ENCODE measurements around the gene NFKB1. TPM values are rescaled to one million over a fixed set of nuclear protein-coding genes. Genes with fewer than 3 reads are reported as not detected.

Gene NFKB1
- total RNA-seq (2022): 40.1 and 70.9 TPM in 2 replicates
- percentile 94 among the genes with signal in this experiment for Bru-seq, nascent RNA
- BruChase-seq, experiment 1, labeled RNA remaining after a 6-hour chase: percentile 74 among the genes with signal in this experiment
- percentile 77 among the genes with signal in this experiment for BruChase-seq, experiment 2, labeled RNA remaining after a 2-hour chase
- long read RNA-seq, full-length matches to known transcripts: 177 of 245 reads
- long read RNA-seq, partial matches to known transcripts: 23 of 245 reads
- long read RNA-seq, other reads (novel, unspliced or antisense): 45 of 245 reads

DNA sequence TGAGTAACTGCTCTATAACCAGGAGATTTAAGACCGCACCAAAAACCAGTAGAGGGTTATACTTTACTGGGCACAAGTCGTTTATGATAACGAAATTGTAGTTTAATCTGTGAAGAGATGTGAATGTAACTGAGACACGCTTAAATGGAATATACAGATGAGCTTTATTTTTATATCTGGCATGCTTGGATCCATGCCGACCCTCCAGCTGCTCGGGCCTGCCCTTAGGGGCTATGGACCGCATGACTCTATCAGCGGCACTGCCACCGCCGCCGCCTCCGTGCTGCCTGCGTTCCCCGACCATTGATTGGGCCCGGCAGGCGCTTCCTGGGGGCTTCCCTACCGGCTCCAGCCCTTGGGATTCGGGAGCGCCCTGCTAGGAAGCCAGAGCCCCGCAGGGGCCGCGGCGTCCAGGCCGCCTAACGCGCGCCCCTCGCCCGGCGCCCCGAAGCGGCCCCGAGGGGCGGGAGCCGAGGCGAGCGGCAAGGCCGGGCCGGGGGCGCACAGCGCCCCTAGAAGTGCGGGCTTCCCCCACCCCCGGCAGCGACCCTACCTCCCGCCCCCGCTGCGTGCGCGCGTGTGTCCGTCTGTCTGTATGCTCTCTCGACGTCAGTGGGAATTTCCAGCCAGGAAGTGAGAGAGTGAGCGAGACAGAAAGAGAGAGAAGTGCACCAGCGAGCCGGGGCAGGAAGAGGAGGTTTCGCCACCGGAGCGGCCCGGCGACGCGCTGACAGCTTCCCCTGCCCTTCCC lies at the start of gene NFKB1:
NFKB1 (plus strand) TSS at position 664 of the 751 bp plus-strand sequence. CDS start 24,160 bp downstream, outside the sequence.
- DNase-seq (ENCODE audit: unreplicated experiment): peak; percentile 85
- no peaks in the 10 kb centered on the region for H3K9me3 Mint-ChIP-seq (ENCODE audit: unreplicated experiment)
- CTCF ChIA-PET: interaction anchor here (0.6 to 1.6 kb wide), 14 partner anchors 13 to 590 kb away, joined by 3 to 6 read pairs (median 3); no protein-coding TSS in a partner anchor
- H3K27me3 Mint-ChIP-seq (ENCODE audit: insufficient read depth, unreplicated experiment): no peaks in the 10 kb centered on the region
- TF ChIP-seq, protein P1, sequence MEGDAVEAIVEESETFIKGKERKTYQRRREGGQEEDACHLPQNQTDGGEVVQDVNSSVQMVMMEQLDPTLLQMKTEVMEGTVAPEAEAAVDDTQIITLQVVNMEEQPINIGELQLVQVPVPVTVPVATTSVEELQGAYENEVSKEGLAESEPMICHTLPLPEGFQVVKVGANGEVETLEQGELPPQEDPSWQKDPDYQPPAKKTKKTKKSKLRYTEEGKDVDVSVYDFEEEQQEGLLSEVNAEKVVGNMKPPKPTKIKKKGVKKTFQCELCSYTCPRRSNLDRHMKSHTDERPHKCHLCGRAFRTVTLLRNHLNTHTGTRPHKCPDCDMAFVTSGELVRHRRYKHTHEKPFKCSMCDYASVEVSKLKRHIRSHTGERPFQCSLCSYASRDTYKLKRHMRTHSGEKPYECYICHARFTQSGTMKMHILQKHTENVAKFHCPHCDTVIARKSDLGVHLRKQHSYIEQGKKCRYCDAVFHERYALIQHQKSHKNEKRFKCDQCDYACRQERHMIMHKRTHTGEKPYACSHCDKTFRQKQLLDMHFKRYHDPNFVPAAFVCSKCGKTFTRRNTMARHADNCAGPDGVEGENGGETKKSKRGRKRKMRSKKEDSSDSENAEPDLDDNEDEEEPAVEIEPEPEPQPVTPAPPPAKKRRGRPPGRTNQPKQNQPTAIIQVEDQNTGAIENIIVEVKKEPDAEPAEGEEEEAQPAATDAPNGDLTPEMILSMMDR (IDR thresholded peaks at IDR 0.05; ENCODE audit: unreplicated experiment): no peak
- BruUV-seq (replicated peaks): TSS peak; percentile 90
- H3K27ac Mint-ChIP-seq (ENCODE audit: low read depth, unreplicated experiment): peak within 1 kb of the TSS; percentile 96
- POLR2A ChIA-PET: interaction anchor here (0.6 to 4.5 kb wide), 30 partner anchors 9 to 777 kb away, joined by 3 to 43 read pairs (median 4); partner anchors contain the start of genes CISD2, SLC9B1 and UBE2D3
- H3K36me3 Mint-ChIP-seq (ENCODE audit: insufficient read depth, unreplicated experiment): no peaks in the 10 kb centered on the region
- H3K4me3 Mint-ChIP-seq (ENCODE audit: unreplicated experiment): peak within 1 kb of the TSS; percentile 95
- intact Hi-C loops (cut with micrococcal nuclease): loop anchor here (5.0 kb wide), 2 partner anchors 54 to 326 kb away; partner anchors contain the start of gene UBE2D3
- H3K4me1 Mint-ChIP-seq (ENCODE audit: insufficient read depth, unreplicated experiment): peaks cover 17% of the 10 kb centered on the region

GRCh38 chr4:102452854-102453253 lies 48.3 kb upstream of the NFKB1 start:
- Mint-ChIP-seq H3K9me3 (ENCODE audit: unreplicated experiment) (no peaks in the 10 kb centered on the region), H3K27me3 (ENCODE audit: insufficient read depth, unreplicated experiment) (no peaks in the 10 kb centered on the region), H3K36me3 (ENCODE audit: insufficient read depth, unreplicated experiment) (no peaks in the 10 kb centered on the region), H3K4me1 (ENCODE audit: insufficient read depth, unreplicated experiment) (no peaks in the 10 kb centered on the region), H3K4me3 (ENCODE audit: unreplicated experiment) (no peak overlapping the region), H3K27ac (ENCODE audit: low read depth, unreplicated experiment) (no peak overlapping the region)
- DNase-seq (ENCODE audit: unreplicated experiment): no peak
- intact Hi-C loops (cut with micrococcal nuclease): loop anchor here (5.0 kb wide), 1 partner anchor 159 kb away; no protein-coding TSS in a partner anchor
- no TSS peak for BruUV-seq (replicated peaks)
- CTCF ChIA-PET: no interaction called here
- POLR2A ChIA-PET: no interaction called here
- TF ChIP-seq, protein P1 (IDR thresholded peaks at IDR 0.05; ENCODE audit: unreplicated experiment): no peak

GRCh38 chr4:102453827-102454226 lies 47.3 kb upstream of the NFKB1 start:
- TF ChIP-seq, protein P1 (IDR thresholded peaks at IDR 0.05; ENCODE audit: unreplicated experiment): no peak
- no peak overlapping the region for H3K4me3 Mint-ChIP-seq (ENCODE audit: unreplicated experiment)
- H3K27me3 Mint-ChIP-seq (ENCODE audit: insufficient read depth, unreplicated experiment): no peaks in the 10 kb centered on the region
- H3K9me3 Mint-ChIP-seq (ENCODE audit: unreplicated experiment): no peaks in the 10 kb centered on the region
- no peak overlapping the region for H3K27ac Mint-ChIP-seq (ENCODE audit: low read depth, unreplicated experiment)
- H3K4me1 Mint-ChIP-seq (ENCODE audit: insufficient read depth, unreplicated experiment): no peaks in the 10 kb centered on the region
- BruUV-seq (replicated peaks): no TSS peak
- ChIA-PET POLR2A (no interaction called here), CTCF (interaction anchor here (0.7 to 0.9 kb wide), 2 partner anchors 167 to 547 kb away, joined by 3 to 4 read pairs; no protein-coding TSS in a partner anchor)
- intact Hi-C loops (cut with micrococcal nuclease): loop anchor here (5.0 kb wide), 1 partner anchor 158 kb away; no protein-coding TSS in a partner anchor
- H3K36me3 Mint-ChIP-seq (ENCODE audit: insufficient read depth, unreplicated experiment): no peaks in the 10 kb centered on the region
- DNase-seq (ENCODE audit: unreplicated experiment): no peak

GRCh38 chr4:102454268-102454667 lies 46.9 kb upstream of the NFKB1 start:
- no peaks in the 10 kb centered on the region for H3K36me3 Mint-ChIP-seq (ENCODE audit: insufficient read depth, unreplicated experiment)
- H3K27ac Mint-ChIP-seq (ENCODE audit: low read depth, unreplicated experiment): no peak overlapping the region
- H3K4me1 Mint-ChIP-seq (ENCODE audit: insufficient read depth, unreplicated experiment): no peaks in the 10 kb centered on the region
- POLR2A ChIA-PET: interaction anchor here (1.0 kb wide), 1 partner anchor 10 kb away, joined by 4 read pairs; no protein-coding TSS in a partner anchor
- TF ChIP-seq, protein P1 (IDR thresholded peaks at IDR 0.05; ENCODE audit: unreplicated experiment): no peak
- no peaks in the 10 kb centered on the region for H3K9me3 Mint-ChIP-seq (ENCODE audit: unreplicated experiment)
- H3K27me3 Mint-ChIP-seq (ENCODE audit: insufficient read depth, unreplicated experiment): no peaks in the 10 kb centered on the region
- no peak for DNase-seq (ENCODE audit: unreplicated experiment)
- intact Hi-C loops (cut with micrococcal nuclease): loop anchor here (5.0 kb wide), 1 partner anchor 158 kb away; no protein-coding TSS in a partner anchor
- CTCF ChIA-PET: interaction anchor here (0.9 to 1.4 kb wide), 4 partner anchors 13 to 637 kb away, joined by 3 to 4 read pairs (median 3); no protein-coding TSS in a partner anchor
- BruUV-seq (replicated peaks): no TSS peak
- H3K4me3 Mint-ChIP-seq (ENCODE audit: unreplicated experiment): no peak overlapping the region
